Astrocyte of the spinal cord (primary cell): ENCODE results near the gene OXER1.

Experiments used
- DNase-seq: peaks from one replicate; pipeline ENCODE4 v3.0.0; 2011; ENCODE audit warnings: low read depth, low spot score
- H3K4me3 ChIP-seq: 2 replicates; pipeline ENCODE4 v1.5.1; 2011; ENCODE audit warnings: low read depth, mild to moderate bottlenecking, low read length, moderate library complexity
- in situ Hi-C: cut with HindIII; loops from 2 replicates; pipeline ENCODE4 v1.10.0; 2017; ENCODE audit warnings: low sequenced_read_pairs
- TF ChIP-seq, protein P1 (sequence below): IDR thresholded peaks from 2 replicates; pipeline ENCODE4 v1.5.1; 2012; ENCODE audit warnings: low read depth, mild to moderate bottlenecking, low read length, inconsistent platforms

Gene OXER1

GRCh38 chr2:42752816-42753813 lies 10.8 kb downstream of the OXER1 start:
- H3K4me3 ChIP-seq: no peak overlapping the region
- in situ Hi-C loops: no loop called here
- no peak for DNase-seq
- TF ChIP-seq, protein P1, sequence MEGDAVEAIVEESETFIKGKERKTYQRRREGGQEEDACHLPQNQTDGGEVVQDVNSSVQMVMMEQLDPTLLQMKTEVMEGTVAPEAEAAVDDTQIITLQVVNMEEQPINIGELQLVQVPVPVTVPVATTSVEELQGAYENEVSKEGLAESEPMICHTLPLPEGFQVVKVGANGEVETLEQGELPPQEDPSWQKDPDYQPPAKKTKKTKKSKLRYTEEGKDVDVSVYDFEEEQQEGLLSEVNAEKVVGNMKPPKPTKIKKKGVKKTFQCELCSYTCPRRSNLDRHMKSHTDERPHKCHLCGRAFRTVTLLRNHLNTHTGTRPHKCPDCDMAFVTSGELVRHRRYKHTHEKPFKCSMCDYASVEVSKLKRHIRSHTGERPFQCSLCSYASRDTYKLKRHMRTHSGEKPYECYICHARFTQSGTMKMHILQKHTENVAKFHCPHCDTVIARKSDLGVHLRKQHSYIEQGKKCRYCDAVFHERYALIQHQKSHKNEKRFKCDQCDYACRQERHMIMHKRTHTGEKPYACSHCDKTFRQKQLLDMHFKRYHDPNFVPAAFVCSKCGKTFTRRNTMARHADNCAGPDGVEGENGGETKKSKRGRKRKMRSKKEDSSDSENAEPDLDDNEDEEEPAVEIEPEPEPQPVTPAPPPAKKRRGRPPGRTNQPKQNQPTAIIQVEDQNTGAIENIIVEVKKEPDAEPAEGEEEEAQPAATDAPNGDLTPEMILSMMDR: no peak

GRCh38 chr2:42752314-42752713 lies 11.6 kb downstream of the OXER1 start:
- no peak for DNase-seq
- in situ Hi-C loops: no loop called here
- TF ChIP-seq, protein P1: no peak
- no peak overlapping the region for H3K4me3 ChIP-seq

GRCh38 chr2:42748840-42749239 lies 15.1 kb downstream of the OXER1 start:
- in situ Hi-C loops: no loop called here
- no peak for DNase-seq
- no peak overlapping the region for H3K4me3 ChIP-seq
- TF ChIP-seq, protein P1: no peak

GRCh38 chr2:42747422-42747821 lies 16.5 kb downstream of the OXER1 start:
- TF ChIP-seq, protein P1: no peak
- in situ Hi-C loops: no loop called here

GRCh38 chr2:42744545-42745082 lies 19.3 kb downstream of the OXER1 start:
- no peak for DNase-seq
- TF ChIP-seq, protein P1: no peak
- in situ Hi-C loops: no loop called here
- no peak overlapping the region for H3K4me3 ChIP-seq

More at GRCh38 chr2:42747422-42747821, 16.5 kb downstream of the OXER1 start:
- no peak for DNase-seq
- H3K4me3 ChIP-seq: no peak overlapping the region

GRCh38 chr2:42743659-42743990 lies 20.3 kb downstream of the OXER1 start:
- in situ Hi-C loops: no loop called here
- TF ChIP-seq, protein P1: no peak

More at GRCh38 chr2:42743659-42743990, 20.3 kb downstream of the OXER1 start:
- DNase-seq: no peak
- H3K4me3 ChIP-seq: no peak overlapping the region
